HepG2 (cell line): Measurements from ENCODE around the gene SLCO1B1. TPM values are rescaled to one million over a fixed set of nuclear protein-coding genes. Genes with fewer than 3 reads are reported as not detected.

ENCODE experiments used
- ATAC-seq: fragments of 200-7000 bp; cut with Tn5 transposase; 3 replicates; pipeline ENCODE4 v1.9.1; 2020; ENCODE audit warnings: mild to moderate bottlenecking, moderate library complexity
- BruUV-seq: library from RNA; stranded (reverse); fragments of 400-500 nt; replicated peaks from 2 replicates; lab custom pipeline; 2021; lab: Mats Ljungman, UMichigan
- CTCF ChIA-PET: fragments of 300-600 bp; formaldehyde crosslinking; extraction: SDS; loops from one replicate; lab custom pipeline; 2021; ENCODE audit warnings: low total read pairs, inconsistent platforms, low intra/inter-chr PET ratio; lab: Yijun Ruan, JAX
- POLR2A ChIA-PET: fragments of 350-600 bp; sonication (Branson Sonifier 250); formaldehyde crosslinking; loops from one replicate; lab custom pipeline; 2020; ENCODE audit warnings: antibody characterized with exemption, inconsistent platforms; lab: Yijun Ruan, JAX
- DNase-seq: peaks from one replicate; pipeline ENCODE4 v3.0.0-alpha.2; 2015; ENCODE audit warnings: low spot score
- FAIRE-seq: peaks from 3 replicates; lab custom pipeline; 2011; peaks lifted over from hg19 to GRCh38; lab: Jason Lieb, UNC
- H2AFZ ChIP-seq: one replicate; pipeline ENCODE4 v1.6.1; 2011; ENCODE audit warnings: low read length, inconsistent platforms
- H3K27ac ChIP-seq: fragments of 300-600 bp; 3 replicates; pipeline ENCODE4 v1.8.0; 2011; ENCODE audit warnings: mixed run types, mild to moderate bottlenecking, mixed read lengths, low read length, inconsistent platforms; ENCODE audit not compliant: insufficient read depth; ENCODE audit errors: extremely low read length
- H3K27me3 ChIP-seq, 2 experiments: fragments of 200-600 bp in 1 of 2; 2 replicates in 1 of 2; 3 replicates in 1 of 2; pipeline versions ENCODE4 v1.6.0 to v1.8.0; 2011; ENCODE audit warnings: low read length in 2 of 2, mild to moderate bottlenecking in 2 of 2, moderate library complexity in 2 of 2, inconsistent platforms in 1 of 2; ENCODE audit not compliant: insufficient read depth in 2 of 2, control insufficient read depth in 1 of 2
- H3K36me3 ChIP-seq, 2 experiments: fragments of 200-600 bp in 1 of 2; replicated peaks in 1 of 2; 2 replicates in 1 of 2; 3 replicates in 1 of 2; pipeline versions ENCODE4 v1.5.1 to v1.8.0; 2011; ENCODE audit warnings: low read length in 2 of 2, inconsistent platforms in 1 of 2; ENCODE audit not compliant: insufficient read depth in 2 of 2, control insufficient read depth in 1 of 2
- H3K4me1 ChIP-seq: 2 replicates; pipeline ENCODE4 v1.5.1; 2012; ENCODE audit warnings: low read length, inconsistent platforms; ENCODE audit not compliant: insufficient read depth
- H3K4me2 ChIP-seq: 2 replicates; pipeline ENCODE4 v1.6.0; 2011; ENCODE audit warnings: low read depth, low read length, inconsistent platforms
- H3K4me3 ChIP-seq, 3 experiments: fragments of 200-600 bp in 1 of 3; sonication (generic), shearing (Covaris generic) in 1 of 3; replicated peaks in 1 of 3; 2 replicates each; pipeline ENCODE4 v1.5.1; 2011 to 2016; ENCODE audit warnings: low read length in 3 of 3, inconsistent platforms in 2 of 3, low read depth in 2 of 3, mild to moderate bottlenecking in 2 of 3, control low read depth in 1 of 3, mixed read lengths in 1 of 3; ENCODE audit not compliant: insufficient read depth in 1 of 3
- H3K79me2 ChIP-seq: one replicate; pipeline ENCODE4 v1.6.1; 2011; ENCODE audit warnings: low read length, inconsistent platforms; ENCODE audit not compliant: insufficient read depth
- H3K9ac ChIP-seq: 2 replicates; pipeline ENCODE4 v1.6.0; 2011; ENCODE audit warnings: mild to moderate bottlenecking, low read depth, low read length, inconsistent platforms; ENCODE audit not compliant: insufficient read depth
- H3K9me3 ChIP-seq: 2 replicates; pipeline ENCODE4 v1.5.1; 2012; ENCODE audit warnings: mild to moderate bottlenecking, low read length
- H4K20me1 ChIP-seq: 2 replicates; pipeline ENCODE4 v1.6.0; 2011; ENCODE audit warnings: inconsistent platforms, mild to moderate bottlenecking, low read length, moderate library complexity; ENCODE audit not compliant: insufficient read depth
- CEBPB ChIP-seq: IDR thresholded peaks from 2 replicates; pipeline ENCODE4 v1.6.1; 2011; ENCODE audit warnings: low read depth, low read length, improper control_type of control experiment, borderline replicate concordance
- CREM ChIP-seq, 2 experiments: sonication (generic) in 1 of 2; formaldehyde crosslinking in 1 of 2; IDR thresholded peaks; 2 replicates each; pipeline versions ENCODE4 v1.4.0 to v1.6.1; 2016 to 2020; ENCODE audit warnings: antibody characterized with exemption in 1 of 2, mild to moderate bottlenecking in 1 of 2, missing genetic modification reagents in 1 of 2
- SRSF9 ChIP-seq: fragments of 200-400 bp; formaldehyde crosslinking; IDR thresholded peaks from 2 replicates; pipeline ENCODE4 v1.6.1; 2018; ENCODE audit warnings: borderline replicate concordance, mild to moderate bottlenecking, low read depth, low read length; ENCODE audit not compliant: insufficient read depth, poor library complexity, severe bottlenecking
- XRCC5 ChIP-seq: fragments of 200-400 bp; formaldehyde crosslinking; optimal IDR thresholded peaks from 2 replicates; pipeline ENCODE3; 2017; ENCODE audit warnings: mild to moderate bottlenecking, low read length
- ZBTB42 ChIP-seq: sonication (generic); formaldehyde crosslinking; IDR thresholded peaks from 2 replicates; pipeline ENCODE4 v1.5.0; 2020; ENCODE audit warnings: mild to moderate bottlenecking, missing genetic modification reagents
- ZNF207 ChIP-seq: fragments of 450-650 bp; IDR thresholded peaks from 2 replicates; pipeline ENCODE4 v1.6.1; 2016; ENCODE audit warnings: antibody characterized with exemption, borderline replicate concordance
- ZNF329 ChIP-seq: sonication (generic); formaldehyde crosslinking; IDR thresholded peaks from 2 replicates; pipeline ENCODE4 v1.9.0; 2021; ENCODE audit warnings: low read depth, mild to moderate bottlenecking, missing genetic modification reagents
- ZNF337 ChIP-seq: sonication (generic); formaldehyde crosslinking; IDR thresholded peaks from 2 replicates; pipeline ENCODE4 v1.5.1; 2020; ENCODE audit warnings: missing genetic modification reagents, low read depth, mild to moderate bottlenecking, borderline replicate concordance
- ZNF512B ChIP-seq: sonication (generic); formaldehyde crosslinking; IDR thresholded peaks from 2 replicates; pipeline ENCODE4 v1.5.1; 2020; ENCODE audit warnings: missing genetic modification reagents, mild to moderate bottlenecking, borderline replicate concordance
- ZNF737 ChIP-seq: sonication (generic); formaldehyde crosslinking; IDR thresholded peaks from 2 replicates; pipeline ENCODE4 v1.5.0; 2020; ENCODE audit warnings: missing genetic modification reagents, mild to moderate bottlenecking, borderline replicate concordance
- ZSCAN21 ChIP-seq: sonication (generic); formaldehyde crosslinking; IDR thresholded peaks from 2 replicates; pipeline ENCODE4 v1.8.0; 2022; ENCODE audit warnings: mild to moderate bottlenecking, missing genetic modification reagents, moderate library complexity, borderline replicate concordance
- in situ Hi-C: cut with HindIII; loops from 2 replicates; pipeline ENCODE4 v1.10.0; 2017; ENCODE audit warnings: low pct_unique_long_range_greater_than_20kb; ENCODE audit not compliant: extremely low pct_ligation_motif_present
- intact Hi-C: fragments of 100-400 bp; cut with micrococcal nuclease; formaldehyde crosslinking; loops from one replicate; pipeline ENCODE4 v1.10.0; 2022; ENCODE audit not compliant: unreplicated experiment
- polyA plus RNA-seq, 8 experiments: library from polyadenylated mRNA; depleted of rRNA in 3 of 8; stranded (reverse) in 7 of 8; unstranded in 1 of 8; fragments of >200 nt; fragmentation: Illumina TruSeq in 4 of 8; extraction: Trizol in 4 of 8; gene quantifications; 2 replicates each; pipeline versions ENCODE4 v1.2.1 to v1.2.3, GENCODE V29; 2011 to 2016; ENCODE audit warnings: low read depth in 4 of 8, missing spikeins in 1 of 8, mixed read lengths in 1 of 8; ENCODE audit not compliant: insufficient read depth in 1 of 8
- total RNA-seq, 5 experiments: library from RNA; depleted of rRNA; stranded (reverse); fragments of >200 nt; fragmentation: Illumina TruSeq; extraction: Trizol; gene quantifications; 2 replicates each; pipeline ENCODE4 v1.2.3, GENCODE V29; 2016; ENCODE audit warnings: low read depth in 1 of 5
- TF ChIP-seq, protein P1 (sequence below): sonication (generic); formaldehyde crosslinking; IDR thresholded peaks from 2 replicates; pipeline ENCODE4 v1.4.0; 2020; ENCODE audit warnings: low read depth, mild to moderate bottlenecking, missing genetic modification reagents
- TF ChIP-seq, protein P2 (sequence below): sonication (generic); formaldehyde crosslinking; IDR thresholded peaks from 2 replicates; pipeline ENCODE4 v1.4.0; 2020; ENCODE audit warnings: mild to moderate bottlenecking, missing genetic modification reagents
- TF ChIP-seq, protein P3 (sequence below): sonication (generic); formaldehyde crosslinking; IDR thresholded peaks from 2 replicates; pipeline ENCODE4 v1.8.1; 2023; ENCODE audit warnings: mild to moderate bottlenecking, missing genetic modification reagents
- TF ChIP-seq, protein P4 (sequence below): sonication (generic); formaldehyde crosslinking; conservative IDR thresholded peaks from 2 replicates; pipeline ENCODE4 v1.8.1; 2023; ENCODE audit warnings: missing genetic modification reagents

Gene SLCO1B1
- total and polyA plus RNA-seq, 2 of the 13 experiments (the other 11 are each of a cell fraction or from before 2014, with no cell fraction given), result not detected

GRCh38 chr12:21223930-21224329, 92.9 kb downstream of the SLCO1B1 start:
- Histone ChIP-seq H3K9me3 (no peaks in the 10 kb centered on the region), H3K4me3 (no peak overlapping the region), H3K4me2 (no peak overlapping the region), H3K27ac (no peak overlapping the region), H3K79me2 (no peaks in the 10 kb centered on the region), H3K4me1 (no peaks in the 10 kb centered on the region), H3K36me3 (no peaks in the 10 kb centered on the region), H4K20me1 (no peaks in the 10 kb centered on the region), H2AFZ (no peak overlapping the region), H3K27me3 (no peaks in the 10 kb centered on the region), H3K9ac (no peak overlapping the region)
- DNase-seq (no peak), ATAC-seq (no peak), FAIRE-seq (no peak)
- CTCF ChIA-PET, result no interaction called here
- intact Hi-C loops, result no loop called here
- POLR2A ChIA-PET, result no interaction called here
- no TSS peak for BruUV-seq
- TF ChIP-seq CEBPB (no peak), ZNF737 (CRISPR knock-in tag) (no peak), ZNF337 (no peak), ZNF329 (CRISPR knock-in tag) (no peak), XRCC5 (no peak), ZSCAN21 (CRISPR knock-in tag) (no peak), CREM (IDR thresholded peaks at IDR 0.05) (no peak), CREM (CRISPR knock-in tag; IDR thresholded peaks at IDR 0.05) (no peak), ZNF207 (no peak), ZNF512B (CRISPR knock-in tag) (no peak), ZBTB42 (CRISPR knock-in tag) (no peak), SRSF9 (no peak)
- TF ChIP-seq, protein P1, sequence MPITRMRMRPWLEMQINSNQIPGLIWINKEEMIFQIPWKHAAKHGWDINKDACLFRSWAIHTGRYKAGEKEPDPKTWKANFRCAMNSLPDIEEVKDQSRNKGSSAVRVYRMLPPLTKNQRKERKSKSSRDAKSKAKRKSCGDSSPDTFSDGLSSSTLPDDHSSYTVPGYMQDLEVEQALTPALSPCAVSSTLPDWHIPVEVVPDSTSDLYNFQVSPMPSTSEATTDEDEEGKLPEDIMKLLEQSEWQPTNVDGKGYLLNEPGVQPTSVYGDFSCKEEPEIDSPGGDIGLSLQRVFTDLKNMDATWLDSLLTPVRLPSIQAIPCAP (CRISPR knock-in tag), result no peak
- TF ChIP-seq, protein P2, sequence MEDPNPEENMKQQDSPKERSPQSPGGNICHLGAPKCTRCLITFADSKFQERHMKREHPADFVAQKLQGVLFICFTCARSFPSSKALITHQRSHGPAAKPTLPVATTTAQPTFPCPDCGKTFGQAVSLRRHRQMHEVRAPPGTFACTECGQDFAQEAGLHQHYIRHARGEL (CRISPR knock-in tag), result no peak
- TF ChIP-seq, protein P3, sequence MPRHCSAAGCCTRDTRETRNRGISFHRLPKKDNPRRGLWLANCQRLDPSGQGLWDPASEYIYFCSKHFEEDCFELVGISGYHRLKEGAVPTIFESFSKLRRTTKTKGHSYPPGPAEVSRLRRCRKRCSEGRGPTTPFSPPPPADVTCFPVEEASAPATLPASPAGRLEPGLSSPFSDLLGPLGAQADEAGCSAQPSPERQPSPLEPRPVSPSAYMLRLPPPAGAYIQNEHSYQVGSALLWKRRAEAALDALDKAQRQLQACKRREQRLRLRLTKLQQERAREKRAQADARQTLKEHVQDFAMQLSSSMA (CRISPR knock-in tag), result no peak
- TF ChIP-seq, protein P4, sequence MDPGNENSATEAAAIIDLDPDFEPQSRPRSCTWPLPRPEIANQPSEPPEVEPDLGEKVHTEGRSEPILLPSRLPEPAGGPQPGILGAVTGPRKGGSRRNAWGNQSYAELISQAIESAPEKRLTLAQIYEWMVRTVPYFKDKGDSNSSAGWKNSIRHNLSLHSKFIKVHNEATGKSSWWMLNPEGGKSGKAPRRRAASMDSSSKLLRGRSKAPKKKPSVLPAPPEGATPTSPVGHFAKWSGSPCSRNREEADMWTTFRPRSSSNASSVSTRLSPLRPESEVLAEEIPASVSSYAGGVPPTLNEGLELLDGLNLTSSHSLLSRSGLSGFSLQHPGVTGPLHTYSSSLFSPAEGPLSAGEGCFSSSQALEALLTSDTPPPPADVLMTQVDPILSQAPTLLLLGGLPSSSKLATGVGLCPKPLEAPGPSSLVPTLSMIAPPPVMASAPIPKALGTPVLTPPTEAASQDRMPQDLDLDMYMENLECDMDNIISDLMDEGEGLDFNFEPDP (CRISPR knock-in tag), result no peak
- in situ Hi-C loops, result no loop called here
